T-cell (primary cell): ENCODE data around the gene PDE7B. TPM values are rescaled to one million over a fixed set of nuclear protein-coding genes. Genes with fewer than 3 reads are reported as not detected.

Experiments
- ATAC-seq, 4 experiments: fragments of 200-7000 bp in 3 of 4; fragments of 150-1000 bp in 1 of 4; cut with Tn5 transposase; replicated peaks in 1 of 4; 1 replicate in 3 of 4; 2 replicates in 1 of 4; pipeline ENCODE4 v1.10.0; 2021; ENCODE audit warnings: moderate library complexity in 3 of 4, mild to moderate bottlenecking in 2 of 4, moderate number of reproducible peaks in 1 of 4
- CTCF ChIA-PET, 2 donors: fragments of 300-600 bp; sonication (Branson Sonifier 250); formaldehyde crosslinking; loops; one replicate each; lab custom pipeline; 2022; ENCODE audit warnings: antibody characterized with exemption in 2 of 2; lab: Charles Lee
- POLR2A ChIA-PET, 2 donors: fragments of 300-600 bp; sonication (Branson Sonifier 250); formaldehyde crosslinking; loops; one replicate each; lab custom pipeline; 2022; ENCODE audit warnings: antibody characterized with exemption in 2 of 2; lab: Charles Lee
- DNase-seq, 35 experiments: peaks; one replicate each; pipeline versions ENCODE4 v3.0.0 to v3.0.0-alpha.2; 2013 to 2023
- H3K27ac ChIP-seq: one replicate; pipeline ENCODE4 v1.5.1; 2013; ENCODE audit warnings: low read length
- H3K27me3 ChIP-seq, 2 experiments: replicated peaks in 1 of 2; 1 replicate in 1 of 2; 2 replicates in 1 of 2; pipeline versions ENCODE4 v1.6.1 to v1.7.0; 2013; ENCODE audit warnings: low read length in 1 of 2, mixed read lengths in 1 of 2; ENCODE audit not compliant: control insufficient read depth in 2 of 2, insufficient read depth in 2 of 2; ENCODE audit errors: extremely low read depth in 1 of 2
- H3K36me3 ChIP-seq, 2 donors: 1 replicate in 1 of 2; 2 replicates in 1 of 2; pipeline versions ENCODE4 v1.6.1 to v1.7.0; 2013; ENCODE audit warnings: low read length in 1 of 2; ENCODE audit not compliant: control insufficient read depth in 2 of 2, insufficient read depth in 1 of 2; ENCODE audit errors: extremely low read depth in 1 of 2
- H3K4me1 ChIP-seq, 2 experiments: 1 replicate in 1 of 2; 2 replicates in 1 of 2; pipeline versions ENCODE4 v1.6.1 to v1.7.0; 2013; ENCODE audit warnings: low read length in 2 of 2, mixed read lengths in 1 of 2; ENCODE audit not compliant: insufficient read depth in 2 of 2, control insufficient read depth in 1 of 2; ENCODE audit errors: extremely low read depth in 1 of 2
- H3K4me3 ChIP-seq, 2 donors: 1 replicate in 1 of 2; 2 replicates in 1 of 2; pipeline versions ENCODE4 v1.5.1 to v1.7.0; 2013; ENCODE audit warnings: mild to moderate bottlenecking in 2 of 2, low read length in 1 of 2, moderate library complexity in 1 of 2; ENCODE audit not compliant: control insufficient read depth in 1 of 2; ENCODE audit errors: extremely low read depth in 1 of 2
- H3K9me3 ChIP-seq: 2 replicates; pipeline ENCODE4 v1.7.0; 2013
- H3K27ac Mint-ChIP-seq, 2 donors: one replicate each; pipeline ENCODE4 v1.8.0; 2020 to 2021; ENCODE audit warnings: mild to moderate bottlenecking in 2 of 2, mixed read lengths in 2 of 2
- H3K27me3 Mint-ChIP-seq, 2 donors: one replicate each; pipeline ENCODE4 v1.8.0; 2021 to 2022; ENCODE audit warnings: mixed read lengths in 2 of 2
- H3K36me3 Mint-ChIP-seq: one replicate; pipeline ENCODE4 v1.8.0; 2021; ENCODE audit warnings: mixed read lengths
- H3K4me1 Mint-ChIP-seq, 3 donors: one replicate each; pipeline ENCODE4 v1.8.0; 2020 to 2022; ENCODE audit warnings: mixed read lengths in 3 of 3, mild to moderate bottlenecking in 1 of 3
- H3K4me3 Mint-ChIP-seq, 3 donors: one replicate each; pipeline ENCODE4 v1.8.0; 2020 to 2022; ENCODE audit warnings: mild to moderate bottlenecking in 3 of 3, mixed read lengths in 3 of 3, moderate library complexity in 3 of 3
- H3K9me3 Mint-ChIP-seq, 3 donors: one replicate each; pipeline ENCODE4 v1.8.0; 2020 to 2022; ENCODE audit warnings: mixed read lengths in 3 of 3
- WGBS: methylation state at CpG from one replicate; pipeline ENCODE4 v1.1.5; 2013; ENCODE audit warnings: missing lambda C conversion rate; ENCODE audit not compliant: insufficient coverage; 5-methylcytosine and 5-hydroxymethylcytosine counted together
- total RNA-seq, 35 experiments: library from RNA in 6 of 35; stranded (reverse) in 6 of 35; fragments of 120-200 nt in 1 of 35; gene quantifications; one replicate each; pipeline versions ENCODE4 v1.2.1 to v1.2.4 and lab custom pipeline; 2013 to 2026

The PDE7B gene
- total RNA-seq, 5 donors from 2014 or later (not counting 1 experiment from before 2014, with no cell fraction given) = 0.35 to 1.5 (median 0.69) TPM

DNA sequence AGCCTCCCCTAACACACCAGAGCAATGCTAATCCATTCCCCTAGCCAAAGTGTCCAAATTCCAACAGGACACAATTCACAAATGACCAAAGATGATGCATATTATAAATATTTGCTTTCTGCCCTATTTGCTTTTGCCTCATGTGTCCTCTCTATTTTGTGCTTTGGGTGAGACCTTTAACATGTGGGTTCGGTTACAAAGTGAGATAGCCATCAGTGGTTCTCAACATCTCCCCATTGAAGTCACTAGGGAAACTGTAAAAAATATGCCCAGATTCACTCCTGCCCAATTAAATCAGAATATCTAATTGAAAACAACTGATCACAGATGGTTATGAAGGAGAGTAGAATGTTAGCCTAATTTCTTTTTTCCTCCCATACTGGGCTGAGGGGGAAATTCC, 239.4 kb downstream of the PDE7B start:
- ATAC-seq = no peak
- H3K9me3 ChIP-seq = no peaks in the 10 kb centered on the region
- no peaks in the 10 kb centered on the region for H3K27me3 ChIP-seq
- no peak overlapping the region for H3K27ac ChIP-seq
- no CpG with 5 or more reads among the region's 1 CpG for WGBS
- Mint-ChIP-seq H3K27me3 (no peaks in the 10 kb centered on the region), H3K27ac (no peak overlapping the region), H3K4me1 (no peaks in the 10 kb centered on the region), H3K9me3 (peaks cover 8 to 12% (median 10%) of the 10 kb centered on the region in 3 donors), H3K4me3 (no peak overlapping the region), H3K36me3 (no peaks in the 10 kb centered on the region)
- ChIA-PET CTCF (no interaction called here), POLR2A (no interaction called here)
- no peaks in the 10 kb centered on the region for H3K4me1 ChIP-seq
- no peak overlapping the region for H3K4me3 ChIP-seq
- no peaks in the 10 kb centered on the region for H3K36me3 ChIP-seq
- DNase-seq = no peak

DNA sequence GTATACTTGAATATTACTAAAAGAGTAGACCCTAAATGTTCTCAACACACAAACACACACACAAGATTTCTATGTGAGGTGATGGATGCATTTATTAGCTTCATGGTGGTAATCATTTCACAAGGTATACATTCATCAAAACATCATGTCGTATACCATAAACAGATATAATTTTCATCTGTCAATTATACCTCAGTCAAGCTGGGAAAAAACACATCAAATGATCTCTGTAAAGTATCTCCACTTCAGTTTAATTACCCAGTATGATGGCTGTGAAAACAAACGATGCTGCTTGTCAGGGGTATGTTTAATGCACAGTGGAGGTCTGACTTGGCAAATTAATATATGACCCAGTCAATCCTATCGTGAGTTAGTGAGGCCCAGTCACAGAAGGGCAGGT, 241.4 kb downstream of the PDE7B start:
- no peaks in the 10 kb centered on the region for H3K27me3 ChIP-seq
- H3K36me3 ChIP-seq = no peaks in the 10 kb centered on the region
- Mint-ChIP-seq H3K9me3 (peaks cover 8 to 12% (median 10%) of the 10 kb centered on the region in 3 donors), H3K4me3 (no peak overlapping the region), H3K36me3 (no peaks in the 10 kb centered on the region), H3K4me1 (no peaks in the 10 kb centered on the region), H3K27me3 (no peaks in the 10 kb centered on the region), H3K27ac (no peak overlapping the region)
- no peaks in the 10 kb centered on the region for H3K4me1 ChIP-seq
- no peak overlapping the region for H3K27ac ChIP-seq
- CTCF ChIA-PET = no interaction called here
- DNase-seq (no peak), ATAC-seq (no peak)
- no peaks in the 10 kb centered on the region for H3K9me3 ChIP-seq
- WGBS = 83% methylated on average over 1 of the region's 3 CpGs
- H3K4me3 ChIP-seq = no peak overlapping the region
- POLR2A ChIA-PET = no interaction called here

DNA sequence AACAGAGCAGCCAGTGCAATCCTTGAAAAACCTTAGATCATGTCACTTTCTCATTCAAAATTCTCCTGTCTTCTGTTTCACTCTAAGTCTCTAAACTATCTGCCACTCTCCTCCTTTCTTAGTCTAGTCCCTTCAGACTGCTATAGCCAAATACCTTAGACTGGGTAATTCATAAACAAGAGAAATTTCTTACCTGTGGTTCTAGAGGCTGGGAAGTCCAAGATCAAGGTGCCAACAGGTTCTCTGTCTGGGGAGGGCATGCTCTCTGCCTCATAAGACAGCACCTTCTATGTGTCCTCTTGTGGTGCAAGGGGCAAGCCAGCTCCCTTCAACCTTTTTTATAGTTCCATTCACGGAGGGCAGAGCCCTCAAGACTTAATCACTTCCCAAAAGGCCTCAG, 242.3 kb downstream of the PDE7B start:
- Histone ChIP-seq H3K4me3 (no peak overlapping the region), H3K4me1 (no peaks in the 10 kb centered on the region), H3K9me3 (no peaks in the 10 kb centered on the region), H3K27me3 (no peaks in the 10 kb centered on the region), H3K36me3 (no peaks in the 10 kb centered on the region), H3K27ac (no peak overlapping the region)
- no peaks in the 10 kb centered on the region for H3K4me1 Mint-ChIP-seq
- H3K36me3 Mint-ChIP-seq = no peaks in the 10 kb centered on the region
- ChIA-PET CTCF (no interaction called here), POLR2A (no interaction called here)
- no peak for ATAC-seq
- WGBS = 80% methylated on average over 1 of the region's 1 CpG
- peaks cover 8 to 12% (median 10%) of the 10 kb centered on the region in 3 donors for H3K9me3 Mint-ChIP-seq
- no peak overlapping the region for H3K4me3 Mint-ChIP-seq
- DNase-seq = no peak
- no peak overlapping the region for H3K27ac Mint-ChIP-seq
- H3K27me3 Mint-ChIP-seq = no peaks in the 10 kb centered on the region

DNA sequence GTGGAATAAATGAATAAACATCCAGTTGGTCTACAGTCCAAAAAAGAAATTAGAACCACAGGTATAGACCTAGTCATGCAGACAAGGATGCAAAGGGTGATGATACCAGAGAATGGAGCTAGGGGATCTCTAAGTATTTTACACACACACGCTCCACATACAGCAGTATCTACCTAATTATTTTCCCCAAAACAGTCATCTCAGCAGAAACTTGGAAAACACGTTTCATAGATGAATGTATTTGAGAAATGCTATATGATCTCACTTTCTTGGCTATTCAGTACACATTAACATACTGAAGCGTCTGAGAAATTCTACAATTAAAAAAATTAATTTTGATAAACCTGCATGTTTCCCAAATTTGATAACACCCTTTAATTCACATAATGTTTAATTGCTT, 243.3 kb downstream of the PDE7B start:
- Histone ChIP-seq H3K9me3 (no peaks in the 10 kb centered on the region), H3K4me1 (no peaks in the 10 kb centered on the region), H3K4me3 (no peak overlapping the region), H3K36me3 (no peaks in the 10 kb centered on the region), H3K27ac (no peak overlapping the region), H3K27me3 (no peaks in the 10 kb centered on the region)
- Mint-ChIP-seq H3K27ac (no peak overlapping the region), H3K4me3 (no peak overlapping the region), H3K27me3 (no peaks in the 10 kb centered on the region), H3K4me1 (no peaks in the 10 kb centered on the region), H3K9me3 (peaks cover 8 to 12% (median 10%) of the 10 kb centered on the region in 3 donors), H3K36me3 (no peaks in the 10 kb centered on the region)
- ChIA-PET POLR2A (no interaction called here), CTCF (no interaction called here)
- no peak for ATAC-seq
- no peak for DNase-seq
- WGBS = no CpG with 5 or more reads among the region's 3 CpGs

GRCh38 chr6:136095986-136096385, 244.5 kb downstream of the PDE7B start:
- CTCF ChIA-PET = interaction anchor here in 1 of 2 donors (0.7 kb wide), 1 partner anchor 15 kb away, joined by 3 read pairs; no protein-coding TSS in a partner anchor
- no peaks in the 10 kb centered on the region for H3K4me1 ChIP-seq
- no peaks in the 10 kb centered on the region for H3K4me1 Mint-ChIP-seq
- H3K27ac Mint-ChIP-seq = no peak overlapping the region
- H3K4me3 Mint-ChIP-seq = no peak overlapping the region
- WGBS = 90% methylated on average over 2 of the region's 3 CpGs
- H3K9me3 Mint-ChIP-seq = peaks cover 8 to 12% (median 10%) of the 10 kb centered on the region in 3 donors
- H3K27me3 Mint-ChIP-seq = no peaks in the 10 kb centered on the region
- H3K27me3 ChIP-seq = no peaks in the 10 kb centered on the region
- H3K36me3 Mint-ChIP-seq = no peaks in the 10 kb centered on the region
- no peak overlapping the region for H3K4me3 ChIP-seq
- POLR2A ChIA-PET = no interaction called here
- DNase-seq (no peak), ATAC-seq (no peak)
- H3K36me3 ChIP-seq = no peaks in the 10 kb centered on the region
- no peak overlapping the region for H3K27ac ChIP-seq
- H3K9me3 ChIP-seq = no peaks in the 10 kb centered on the region

DNA sequence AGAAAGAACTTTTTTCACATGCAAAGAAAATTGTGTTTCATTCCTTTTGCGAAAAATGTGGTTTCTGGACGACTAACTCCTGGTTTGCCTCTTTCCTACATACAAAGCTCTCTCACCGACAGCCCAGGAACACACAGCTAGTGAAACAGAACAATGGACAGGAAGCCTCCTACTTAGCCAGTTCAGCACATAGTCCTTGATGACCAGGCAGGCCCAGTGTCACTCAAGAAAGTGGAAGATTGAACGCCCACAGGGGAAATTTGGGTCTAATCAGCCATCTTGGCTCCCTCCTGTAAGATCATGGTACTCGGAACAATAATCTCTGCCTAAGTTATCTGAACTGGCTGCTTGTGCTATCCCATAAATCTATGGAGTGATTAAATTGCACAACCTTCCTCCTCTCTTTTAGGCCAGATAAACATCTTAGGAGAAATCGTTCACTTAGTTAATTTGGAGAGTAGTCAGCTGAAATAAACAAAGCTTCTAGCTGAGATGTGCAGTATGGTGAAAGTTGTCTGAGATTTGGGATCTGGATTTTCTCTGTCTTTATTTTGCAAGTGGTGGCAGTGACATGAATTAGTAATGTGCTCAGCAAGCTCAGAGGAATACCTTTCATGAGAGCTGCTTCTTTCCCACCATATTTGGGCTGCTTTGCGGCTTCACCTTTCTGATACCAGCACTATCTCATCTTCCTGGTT, 251.6 kb downstream of the PDE7B start:
- H3K27me3 Mint-ChIP-seq = peaks cover 0 to 4% of the 10 kb centered on the region in 2 donors
- no peak overlapping the region for H3K27ac ChIP-seq
- H3K36me3 Mint-ChIP-seq = no peaks in the 10 kb centered on the region
- no peaks in the 10 kb centered on the region for H3K27me3 ChIP-seq
- no peak overlapping the region for H3K4me3 ChIP-seq
- ChIA-PET POLR2A (no interaction called here), CTCF (no interaction called here)
- DNase-seq = no peak
- H3K9me3 ChIP-seq = no peaks in the 10 kb centered on the region
- ATAC-seq = no peak
- H3K4me1 Mint-ChIP-seq = no peaks in the 10 kb centered on the region
- no peaks in the 10 kb centered on the region for H3K4me1 ChIP-seq
- no peak overlapping the region for H3K4me3 Mint-ChIP-seq
- 70% methylated on average over 6 of the region's 7 CpGs for WGBS
- no peaks in the 10 kb centered on the region for H3K36me3 ChIP-seq
- no peak overlapping the region for H3K27ac Mint-ChIP-seq
- no peaks in the 10 kb centered on the region for H3K9me3 Mint-ChIP-seq
